ENCODE measurements around the gene P2RY4. TPM values are rescaled to one million over a fixed set of nuclear protein-coding genes. Genes with fewer than 3 reads are reported as not detected.

P2RY4 gene
- polyA plus RNA-seq, 1 of the 3 experiments (the other 2 are of a cell fraction), result 0.05 TPM

- Histone ChIP-seq H3K9ac (peak within 1 kb of the TSS; percentile 70), H3K9me2 (no peaks in the 10 kb centered on the region), H3K4me1 (ENCODE audit: control insufficient read depth in 1 of 2, insufficient read depth in 2 of 2, low read depth in 1 of 2, low read length in 1 of 2) (peaks cover 0 to 4% of the 10 kb centered on the region in 2 experiments; a peak in 2 of 4 replicates), H3K36me3 (replicated peaks in 1 of 2; ENCODE audit: control insufficient read depth in 1 of 2, insufficient read depth in 2 of 2, low read length in 1 of 2) (peaks cover 17 to 22% of the 10 kb centered on the region in 2 experiments), H3F3A (replicated peaks; ENCODE audit: insufficient read depth) (no peaks in the 10 kb centered on the region), H3K79me2 (ENCODE audit: insufficient read depth) (peaks cover 63% of the 10 kb centered on the region), H3K4me3 (ENCODE audit: low read depth in 2 of 2, low read length in 1 of 2) (peak within 1 kb of the TSS; percentile 85 to 87), H3K9me3 (no peaks in the 10 kb centered on the region), H4K20me1 (ENCODE audit: insufficient read depth) (no peaks in the 10 kb centered on the region), H3K27ac (ENCODE audit: low read depth in 2 of 2, low read length in 1 of 2) (peak within 1 kb of the TSS; percentile 55 to 69; a peak in 3 of 4 replicates), H3K27me3 (ENCODE audit: insufficient read depth) (no peaks in the 10 kb centered on the region), H2AFZ (ENCODE audit: low read depth) (peak within 1 kb of the TSS; percentile 80), H3K4me2 (peak within 1 kb of the TSS; percentile 80)
- POLR2A ChIA-PET, result no interaction called here
- CTCF ChIA-PET, result interaction anchor here (1.6 to 1.7 kb wide), 2 partner anchors 143 to 157 kb away, joined by 3 to 5 read pairs; partner anchors contain the start of gene IGBP1
- WGBS (ENCODE audit: low lambda C conversion rate), result 3% methylated on average over 25 of the region's 62 CpGs
- TF ChIP-seq POLR2AphosphoS5 (IDR thresholded peaks at IDR 0.05; ENCODE audit: low read depth, low read length) (peak; percentile 85), FOXM1 (IDR thresholded peaks at IDR 0.05; ENCODE audit: low read depth) (peak; percentile 89), TEAD4 (IDR thresholded peaks at IDR 0.05; ENCODE audit: borderline replicate concordance, insufficient read depth) (no peak), MXI1 (IDR thresholded peaks at IDR 0.05; ENCODE audit: low read depth, low read length) (peak; percentile 81), SIN3A (IDR thresholded peaks at IDR 0.05; ENCODE audit: borderline replicate concordance, low read depth, low read length) (peak; percentile 95; the same call in 1 of the 2 replicates), JUND (IDR thresholded peaks at IDR 0.05) (no peak), GABPA (IDR thresholded peaks at IDR 0.05; ENCODE audit: low read depth) (peak; percentile 85), NFIC (IDR thresholded peaks at IDR 0.05; ENCODE audit: borderline replicate concordance) (no peak), REST (IDR thresholded peaks at IDR 0.05; ENCODE audit: low read depth, low read length) (0 out of 2 replicates have a peak, but pooled peaks have one; percentile 7), NRF1 (IDR thresholded peaks at IDR 0.05; ENCODE audit: low read depth, low read length) (peak; percentile 88), TAF1 (IDR thresholded peaks at IDR 0.05; ENCODE audit: borderline replicate concordance, low read depth, low read length) (peak; percentile 52; the same call in 1 of the 2 replicates), ELF1 (IDR thresholded peaks at IDR 0.05) (peak; percentile 70)
- DNase-seq, result peak; percentile 92
Measured at GRCh38 chrX:70289793-70290770, 30.1 kb upstream of the P2RY4 start, which contains the start of the genes KIF4A and PDZD11. Gene KIF4A (plus strand): TSS chrX:70290104. CDS start chrX:70290459, 355 bp downstream. Gene PDZD11 (minus strand): TSS chrX:70289927. CDS start chrX:70289341, 586 bp downstream.

Data from SK-N-SH (cell line).